ENCODE measurements around the gene FOXO6. TPM values are rescaled to one million over a fixed set of nuclear protein-coding genes. Genes with fewer than 3 reads are reported as not detected.
A peak's percentile ranks its signal among the peaks of the same experiment; 100 is the strongest.

The FOXO6 gene
- total RNA-seq, 1 experiment from 2014 or later = 0.05 TPM

- DNase-seq (ENCODE audit: low read depth in 1 of 2, low spot score in 2 of 2) = no peak
- H3K9me3 ChIP-seq (replicated peaks) = no peaks in the 10 kb centered on the region
- H3K27me3 ChIP-seq (replicated peaks) = no peaks in the 10 kb centered on the region; the same call in 1 of the 2 replicates
- H3K27ac ChIP-seq = no peak overlapping the region
- H3K4me3 ChIP-seq = no peak overlapping the region
- H3K4me1 ChIP-seq (replicated peaks) = no peaks in the 10 kb centered on the region
- no peaks in the 10 kb centered on the region for H3K36me3 ChIP-seq
Observed at GRCh38 chr1:41394369-41394744, 33.1 kb downstream of the FOXO6 start.

DNA sequence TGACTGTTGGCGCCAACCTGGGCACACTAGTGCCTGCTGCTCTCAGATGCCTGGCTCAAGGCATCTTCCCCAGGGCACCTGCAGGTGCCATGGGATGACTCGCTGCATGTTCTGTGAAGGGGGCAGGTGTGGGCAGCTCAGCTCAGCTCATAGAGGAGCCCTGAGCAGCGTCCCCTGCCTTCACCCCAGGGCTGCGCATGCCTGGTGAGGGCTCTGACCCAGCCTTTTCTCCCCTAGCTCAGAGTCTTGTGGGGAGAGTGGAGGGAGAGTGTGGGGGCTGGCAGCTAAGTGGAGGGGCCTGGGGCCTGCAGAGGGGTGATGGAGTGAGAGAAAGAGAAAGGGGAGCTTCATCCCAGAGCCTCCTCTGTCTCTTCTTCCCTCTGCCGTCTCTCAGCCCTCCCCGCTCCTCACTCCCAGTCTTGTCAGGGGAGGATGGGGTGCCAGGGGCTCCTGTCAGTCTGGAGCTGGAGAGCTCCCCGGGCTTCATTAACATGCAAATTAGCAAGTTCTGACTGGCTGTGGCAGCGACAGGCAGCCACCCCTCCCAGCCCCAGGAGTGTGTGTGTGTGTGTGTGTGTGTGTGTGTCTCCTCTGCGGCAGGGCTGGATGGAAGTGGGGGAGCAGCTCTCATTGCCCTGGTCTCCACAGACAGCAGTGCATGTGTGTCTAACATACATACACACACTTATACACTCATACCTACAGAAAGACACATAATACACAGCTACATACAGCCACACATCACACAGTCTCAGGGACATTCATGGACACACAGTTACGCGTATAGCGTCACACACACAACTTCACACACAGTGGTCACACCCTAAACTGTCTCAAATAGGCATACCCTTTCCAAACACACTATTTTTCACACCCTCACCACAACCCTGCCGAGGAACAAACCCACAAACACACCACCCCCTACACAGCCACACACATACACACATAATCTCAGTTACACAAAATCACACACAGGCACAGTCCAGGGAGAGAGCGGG lies 34.0 kb downstream of the FOXO6 start:
- H3K4me1 ChIP-seq (replicated peaks) = no peaks in the 10 kb centered on the region
- no peaks in the 10 kb centered on the region for H3K9me3 ChIP-seq (replicated peaks)
- no peak overlapping the region for H3K4me3 ChIP-seq
- DNase-seq (ENCODE audit: low read depth in 1 of 2, low spot score in 2 of 2) = no peak
- H3K27ac ChIP-seq = no peak overlapping the region
- H3K27me3 ChIP-seq (replicated peaks) = no peaks in the 10 kb centered on the region; the same call in 1 of the 2 replicates
- no peaks in the 10 kb centered on the region for H3K36me3 ChIP-seq

- Histone ChIP-seq H3K4me3 (no peak overlapping the region), H3K4me1 (replicated peaks) (no peaks in the 10 kb centered on the region), H3K9me3 (replicated peaks) (no peaks in the 10 kb centered on the region), H3K27ac (no peak overlapping the region), H3K36me3 (no peaks in the 10 kb centered on the region), H3K27me3 (replicated peaks) (no peaks in the 10 kb centered on the region; the same call in 1 of the 2 replicates)
- DNase-seq (ENCODE audit: low read depth in 1 of 2, low spot score in 2 of 2) = no peak
Observed at GRCh38 chr1:41396084-41396483, 34.9 kb downstream of the FOXO6 start.

DNA sequence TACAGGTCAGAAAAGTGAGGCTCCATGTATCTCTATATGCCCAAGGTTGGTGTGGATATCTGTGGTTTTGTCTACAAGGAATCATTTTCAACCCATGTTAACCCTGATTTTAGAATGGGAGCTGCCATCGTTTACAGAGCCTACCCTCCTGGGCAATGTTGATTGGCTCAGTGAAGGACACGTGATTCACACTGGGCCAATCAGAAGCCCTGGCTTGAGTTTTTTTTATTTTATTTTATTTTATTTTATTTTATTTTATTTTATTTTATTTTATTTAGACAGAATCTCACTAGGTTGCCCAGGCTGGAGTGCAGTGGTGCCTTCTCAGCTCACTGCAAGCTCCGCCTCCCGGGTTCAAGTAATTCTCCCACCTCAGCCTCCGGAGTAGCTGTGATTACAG lies 35.8 kb downstream of the FOXO6 start:
- Histone ChIP-seq H3K36me3 (no peaks in the 10 kb centered on the region), H3K27ac (no peak overlapping the region), H3K27me3 (replicated peaks) (no peaks in the 10 kb centered on the region; the same call in 1 of the 2 replicates), H3K4me3 (no peak overlapping the region), H3K9me3 (replicated peaks) (no peaks in the 10 kb centered on the region), H3K4me1 (replicated peaks) (no peaks in the 10 kb centered on the region)
- DNase-seq (ENCODE audit: low read depth in 1 of 2, low spot score in 2 of 2) = no peak

DNA sequence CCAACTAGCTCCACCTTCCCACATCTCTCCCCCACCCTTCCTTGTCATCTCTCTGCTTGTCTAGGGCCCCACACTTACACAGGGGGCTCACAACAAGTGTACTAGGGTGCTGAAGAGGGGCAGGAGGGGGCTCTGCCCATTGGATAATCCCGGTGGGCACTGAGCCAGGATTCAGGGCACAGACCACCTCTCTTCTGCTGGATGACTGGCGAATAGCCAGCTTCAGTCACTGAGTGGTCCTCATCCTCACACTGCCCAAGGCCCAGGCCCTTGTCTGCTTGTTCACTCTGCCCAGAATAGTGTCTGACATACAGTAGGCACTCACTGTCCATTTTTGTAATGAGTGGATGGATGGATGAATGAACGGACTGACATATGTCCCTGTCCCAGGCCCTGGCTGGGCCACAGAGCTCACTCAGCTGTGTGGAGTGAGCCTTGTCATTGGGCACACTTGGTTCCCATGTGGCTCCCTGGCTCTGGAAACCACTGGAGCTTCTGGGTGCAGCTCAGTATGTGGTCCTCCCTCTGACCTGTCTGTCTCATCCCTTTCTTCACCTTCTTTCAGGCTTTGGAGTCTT lies 36.6 kb downstream of the FOXO6 start:
- H3K27me3 ChIP-seq (replicated peaks) = no peaks in the 10 kb centered on the region
- H3K4me3 ChIP-seq = no peak overlapping the region
- H3K9me3 ChIP-seq (replicated peaks) = no peaks in the 10 kb centered on the region
- no peak overlapping the region for H3K27ac ChIP-seq
- DNase-seq (ENCODE audit: low read depth in 1 of 2, low spot score in 2 of 2) = no peak
- no peaks in the 10 kb centered on the region for H3K36me3 ChIP-seq
- H3K4me1 ChIP-seq (replicated peaks) = no peaks in the 10 kb centered on the region

GRCh38 chr1:41399145-41399795 lies 38.0 kb downstream of the FOXO6 start:
- H3K4me3 ChIP-seq = no peak overlapping the region
- no peak overlapping the region for H3K27ac ChIP-seq
- H3K27me3 ChIP-seq (replicated peaks) = no peaks in the 10 kb centered on the region
- no peaks in the 10 kb centered on the region; the same call in 1 of the 2 replicates for H3K4me1 ChIP-seq (replicated peaks)
- H3K9me3 ChIP-seq (replicated peaks) = no peaks in the 10 kb centered on the region
- DNase-seq (ENCODE audit: low read depth in 1 of 2, low spot score in 2 of 2) = no peak
- no peaks in the 10 kb centered on the region for H3K36me3 ChIP-seq

- Histone ChIP-seq H3K4me1 (replicated peaks) (no peaks in the 10 kb centered on the region; the same call in 1 of the 2 replicates), H3K27ac (no peak overlapping the region), H3K36me3 (no peaks in the 10 kb centered on the region), H3K27me3 (replicated peaks) (no peaks in the 10 kb centered on the region), H3K4me3 (no peak overlapping the region), H3K9me3 (replicated peaks) (no peaks in the 10 kb centered on the region)
- no peak for DNase-seq (ENCODE audit: low read depth in 1 of 2, low spot score in 2 of 2)
Observed at GRCh38 chr1:41400225-41400624, 39.0 kb downstream of the FOXO6 start.

GRCh38 chr1:41401899-41402298 lies 40.7 kb downstream of the FOXO6 start:
- no peak for DNase-seq (ENCODE audit: low read depth in 1 of 2, low spot score in 2 of 2)
- Histone ChIP-seq H3K4me1 (replicated peaks) (no peaks in the 10 kb centered on the region; the same call in 1 of the 2 replicates), H3K36me3 (no peaks in the 10 kb centered on the region), H3K9me3 (replicated peaks) (no peaks in the 10 kb centered on the region), H3K27ac (no peak overlapping the region), H3K27me3 (replicated peaks) (no peaks in the 10 kb centered on the region), H3K4me3 (no peak overlapping the region)

GRCh38 chr1:41404308-41404761 lies 43.1 kb downstream of the FOXO6 start:
- Histone ChIP-seq H3K27me3 (replicated peaks) (peaks cover 16% of the 10 kb centered on the region), H3K4me1 (replicated peaks) (no peaks in the 10 kb centered on the region; the same call in 1 of the 2 replicates), H3K9me3 (replicated peaks) (no peaks in the 10 kb centered on the region), H3K36me3 (no peaks in the 10 kb centered on the region), H3K27ac (no peak overlapping the region), H3K4me3 (no peak overlapping the region)
- DNase-seq (ENCODE audit: low read depth in 1 of 2, low spot score in 2 of 2) = peak; percentile 24 to 58

DNA sequence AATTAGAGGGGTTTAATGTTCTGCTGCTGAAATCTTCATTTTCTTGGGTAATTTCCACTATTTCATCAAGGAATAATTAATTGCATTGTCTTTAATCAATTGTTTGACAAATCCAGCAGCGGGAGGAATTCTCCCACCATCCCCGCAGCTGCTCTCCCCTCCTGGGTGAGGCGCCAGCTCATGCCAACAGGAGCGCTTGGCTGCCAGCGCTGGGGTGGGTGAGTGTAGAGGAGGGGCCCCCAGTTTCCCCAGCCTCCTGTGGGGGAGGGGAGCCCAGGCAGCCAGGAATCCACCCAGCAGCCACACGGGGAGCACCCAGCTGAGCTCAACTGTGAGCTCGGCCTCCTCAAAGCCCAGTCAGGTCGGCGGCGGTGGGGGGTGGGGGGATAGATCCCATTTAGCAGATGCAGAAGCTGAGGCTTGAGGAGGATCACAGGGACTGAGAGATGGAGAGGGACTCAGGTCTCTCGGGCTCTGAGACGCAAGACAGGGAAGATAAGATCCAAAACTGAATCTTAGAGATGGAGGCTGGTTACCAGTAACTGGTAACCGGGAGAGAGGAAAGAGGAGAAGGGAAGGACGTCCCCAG lies 46.5 kb downstream of the FOXO6 start:
- no peak overlapping the region for H3K4me3 ChIP-seq
- peaks cover 26% of the 10 kb centered on the region for H3K27me3 ChIP-seq (replicated peaks)
- no peaks in the 10 kb centered on the region for H3K9me3 ChIP-seq (replicated peaks)
- H3K27ac ChIP-seq = no peak overlapping the region
- DNase-seq (ENCODE audit: low read depth in 1 of 2, low spot score in 2 of 2) = no peak
- no peaks in the 10 kb centered on the region; the same call in 1 of the 2 replicates for H3K4me1 ChIP-seq (replicated peaks)
- no peaks in the 10 kb centered on the region for H3K36me3 ChIP-seq

DNA sequence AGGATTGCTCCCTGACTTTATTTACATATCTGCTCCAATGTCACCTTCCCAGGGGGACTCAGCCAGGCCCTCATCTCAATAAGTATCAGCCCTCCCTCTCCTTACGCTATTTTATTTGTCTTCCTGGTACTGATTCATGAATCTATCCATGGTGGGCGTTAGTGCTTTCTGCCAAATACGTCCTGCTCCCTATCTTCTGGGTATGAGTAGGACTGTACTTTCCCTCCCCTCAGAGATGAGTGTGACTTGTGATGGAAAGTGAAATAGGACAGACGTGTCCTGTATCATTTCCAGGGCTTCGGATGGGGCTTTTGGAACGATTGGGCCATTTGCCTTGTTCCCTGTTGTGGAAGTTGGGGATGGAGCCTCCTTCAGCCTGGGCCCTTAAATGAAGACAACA lies 47.5 kb downstream of the FOXO6 start:
- Histone ChIP-seq H3K27ac (no peak overlapping the region), H3K27me3 (replicated peaks) (peaks cover 26% of the 10 kb centered on the region), H3K9me3 (replicated peaks) (no peaks in the 10 kb centered on the region), H3K4me3 (no peak overlapping the region), H3K4me1 (replicated peaks) (no peaks in the 10 kb centered on the region; the same call in 1 of the 2 replicates), H3K36me3 (no peaks in the 10 kb centered on the region)
- DNase-seq (ENCODE audit: low read depth in 1 of 2, low spot score in 2 of 2) = no peak

GRCh38 chr1:41409825-41410224 lies 48.6 kb downstream of the FOXO6 start:
- no peak overlapping the region for H3K27ac ChIP-seq
- DNase-seq (ENCODE audit: low read depth in 1 of 2, low spot score in 2 of 2) = no peak
- no peaks in the 10 kb centered on the region for H3K9me3 ChIP-seq (replicated peaks)
- H3K4me3 ChIP-seq = no peak overlapping the region
- H3K36me3 ChIP-seq = no peaks in the 10 kb centered on the region
- peaks cover 26% of the 10 kb centered on the region for H3K27me3 ChIP-seq (replicated peaks)
- no peaks in the 10 kb centered on the region for H3K4me1 ChIP-seq (replicated peaks)

GRCh38 chr1:41410462-41410861 lies 49.2 kb downstream of the FOXO6 start:
- no peaks in the 10 kb centered on the region for H3K9me3 ChIP-seq (replicated peaks)
- no peaks in the 10 kb centered on the region for H3K4me1 ChIP-seq (replicated peaks)
- H3K27ac ChIP-seq = no peak overlapping the region
- H3K27me3 ChIP-seq (replicated peaks) = peaks cover 26% of the 10 kb centered on the region
- H3K36me3 ChIP-seq = no peaks in the 10 kb centered on the region
- no peak overlapping the region for H3K4me3 ChIP-seq
- no peak for DNase-seq (ENCODE audit: low read depth in 1 of 2, low spot score in 2 of 2)

All from SJSA1 (cell line).